Endothelial cell of umbilical vein (primary cell): ENCODE data around the gene PAXX. TPM values are rescaled to one million over a fixed set of nuclear protein-coding genes. Genes with fewer than 3 reads are reported as not detected.

Experiments
- BruUV-seq: library from RNA; stranded (reverse); fragments of 400-500 nt; replicated peaks from 2 replicates; lab custom pipeline; 2021; lab: Mats Ljungman, UMichigan
- CTCF ChIA-PET: fragments of 300-600, 350-600 bp; sonication (Branson Sonifier 250); formaldehyde crosslinking; loops from one replicate; lab custom pipeline; 2021; ENCODE audit warnings: antibody characterized with exemption, inconsistent platforms; lab: Charles Lee
- POLR2A ChIA-PET: fragments of 300-600, 350-600 bp; sonication (Branson Sonifier 250); formaldehyde crosslinking; loops from one replicate; lab custom pipeline; 2021; ENCODE audit warnings: antibody characterized with exemption, inconsistent platforms; lab: Charles Lee
- DNase-seq: peaks from one replicate; pipeline ENCODE4 v3.0.0-alpha.2; 2011; ENCODE audit warnings: low read depth, low spot score
- FAIRE-seq: peaks from 2 replicates; lab custom pipeline; 2011; peaks lifted over from hg19 to GRCh38; lab: Jason Lieb, UNC
- H2AFZ ChIP-seq: 2 replicates; pipeline ENCODE4 v1.6.0; 2012; ENCODE audit warnings: low read depth, low read length, control low read depth, inconsistent platforms
- H3K27ac ChIP-seq: 2 replicates; pipeline ENCODE4 v1.5.1; 2011; ENCODE audit warnings: low read depth, mild to moderate bottlenecking, control low read depth, low read length, moderate library complexity; ENCODE audit not compliant: insufficient read depth
- H3K27me3 ChIP-seq, 2 experiments: 2 replicates each; pipeline versions ENCODE4 v1.6.0 to v1.6.1; 2011; ENCODE audit warnings: low read length in 2 of 2, mixed read lengths in 1 of 2; ENCODE audit not compliant: control insufficient read depth in 2 of 2, insufficient read depth in 2 of 2
- H3K36me3 ChIP-seq, 2 experiments: 2 replicates in 1 of 2; 3 replicates in 1 of 2; pipeline ENCODE4 v1.5.1; 2011; ENCODE audit warnings: low read length in 2 of 2, mild to moderate bottlenecking in 1 of 2, moderate library complexity in 1 of 2; ENCODE audit not compliant: control insufficient read depth in 2 of 2, insufficient read depth in 2 of 2; ENCODE audit errors: extremely low read depth in 1 of 2
- H3K4me1 ChIP-seq: 3 replicates; pipeline ENCODE4 v1.5.1; 2011; ENCODE audit warnings: mild to moderate bottlenecking, low read length; ENCODE audit not compliant: control insufficient read depth, insufficient read depth; ENCODE audit errors: extremely low read depth
- H3K4me2 ChIP-seq: 2 replicates; pipeline ENCODE4 v1.6.1; 2011; ENCODE audit warnings: low read length, control low read depth, mixed read lengths; ENCODE audit not compliant: insufficient read depth
- H3K4me3 ChIP-seq, 3 experiments: fragments of 200-600 bp in 1 of 3; sonication (generic), shearing (Covaris generic) in 1 of 3; replicated peaks in 1 of 3; 2 replicates each; pipeline ENCODE4 v1.5.1; 2011 to 2016; ENCODE audit warnings: control low read depth in 3 of 3, low read length in 3 of 3, mild to moderate bottlenecking in 2 of 3, inconsistent platforms in 1 of 3, low read depth in 1 of 3, moderate library complexity in 1 of 3; ENCODE audit not compliant: insufficient read depth in 1 of 3
- H3K79me2 ChIP-seq: 2 replicates; pipeline ENCODE4 v1.6.0; 2012; ENCODE audit warnings: low read length, inconsistent platforms; ENCODE audit not compliant: control insufficient read depth, insufficient read depth
- H3K9ac ChIP-seq: replicated peaks from 2 replicates; pipeline ENCODE3; 2011; ENCODE audit warnings: low read length, control low read depth; ENCODE audit not compliant: insufficient read depth; ENCODE audit errors: extremely low read depth
- H3K9me1 ChIP-seq: replicated peaks from 3 replicates; pipeline ENCODE4 v1.6.0; 2011; ENCODE audit warnings: mild to moderate bottlenecking, low read length; ENCODE audit not compliant: control insufficient read depth, insufficient read depth; ENCODE audit errors: extremely low read depth
- H3K9me3 ChIP-seq: replicated peaks from 2 replicates; pipeline ENCODE4 v1.5.1; 2012; ENCODE audit warnings: low read length, inconsistent platforms; ENCODE audit not compliant: control insufficient read depth, insufficient read depth
- H4K20me1 ChIP-seq: replicated peaks from 2 replicates; pipeline ENCODE3; 2011; ENCODE audit warnings: mild to moderate bottlenecking, low read length; ENCODE audit not compliant: control insufficient read depth, insufficient read depth; ENCODE audit errors: extremely low read depth
- FOS ChIP-seq: IDR thresholded peaks from 2 replicates; pipeline ENCODE4 v1.6.1; 2011; ENCODE audit warnings: mild to moderate bottlenecking, low read length, moderate library complexity, borderline replicate concordance; ENCODE audit not compliant: insufficient read depth
- GATA2 ChIP-seq: IDR thresholded peaks from 2 replicates; pipeline ENCODE4 v1.7.0; 2011; ENCODE audit warnings: low read depth, mild to moderate bottlenecking, moderate library complexity, mixed read lengths, low read length; ENCODE audit not compliant: insufficient read length, insufficient read depth
- MYC ChIP-seq: IDR thresholded peaks from one replicate; pipeline ENCODE4 v1.6.1; 2011; ENCODE audit warnings: mild to moderate bottlenecking, low read depth, low read length
- dilution Hi-C: fragments of 300-500 bp; cut with MboI; formaldehyde crosslinking; loops from one replicate; pipeline ENCODE4 v1.15.0; 2019; ENCODE audit warnings: low sequenced_read_pairs; ENCODE audit not compliant: extremely low pct_ligation_motif_present
- intact Hi-C: fragments of 100-400 bp; cut with micrococcal nuclease; formaldehyde crosslinking; loops from one replicate; pipeline ENCODE4 v1.10.0; 2022
- polyA plus RNA-seq, 4 experiments: library from polyadenylated mRNA; depleted of rRNA in 3 of 4; stranded (reverse) in 3 of 4; unstranded in 1 of 4; fragments of >200 nt; gene quantifications; 2 replicates each; pipeline versions ENCODE4 v1.2.1 to v1.2.3, GENCODE V29; 2011 to 2012; ENCODE audit warnings: missing spikeins in 1 of 4
- total RNA-seq: library from RNA; stranded (reverse); gene quantifications from 2 replicates; pipeline ENCODE4 v1.2.3, GENCODE V29; 2021

Gene PAXX
- total and polyA plus RNA-seq, 2 donors (not counting 3 experiments of a cell fraction or from before 2014, with no cell fraction given): 34.0 to 35.0 TPM

GRCh38 chr9:136950656-136951276 is 41.5 kb upstream of the PAXX start:
- BruUV-seq: no TSS peak
- Histone ChIP-seq H3K4me3 (peak overlapping the region in 1 of 3 experiments; percentile 77), H2AFZ (peak overlapping the region; percentile 83), H4K20me1 (no peaks in the 10 kb centered on the region), H3K9ac (peak overlapping the region; percentile 25), H3K4me2 (peak overlapping the region; percentile 54), H3K4me1 (peaks cover 5% of the 10 kb centered on the region), H3K79me2 (no peaks in the 10 kb centered on the region), H3K36me3 (no peaks in the 10 kb centered on the region), H3K27ac (no peak overlapping the region), H3K27me3 (no peaks in the 10 kb centered on the region), H3K9me3 (no peaks in the 10 kb centered on the region), H3K9me1 (no peaks in the 10 kb centered on the region)
- dilution Hi-C loops: no loop called here
- ChIA-PET POLR2A (interaction anchor here (0.6 kb wide), 1 partner anchor 86 kb away, joined by 4 read pairs; no protein-coding TSS in a partner anchor), CTCF (interaction anchor here (1.2 to 1.6 kb wide), 2 partner anchors 27 to 79 kb away, joined by 3 to 4 read pairs; no protein-coding TSS in a partner anchor)
- intact Hi-C loops: loop anchor here (2.0 kb wide), 1 partner anchor 28 kb away; no protein-coding TSS in a partner anchor
- no peak for TF ChIP-seq GATA2
- DNase-seq: no peak
- no peak for FAIRE-seq

- Histone ChIP-seq H3K9me1 (no peaks in the 10 kb centered on the region), H3K79me2 (no peaks in the 10 kb centered on the region), H3K36me3 (no peaks in the 10 kb centered on the region), H3K4me2 (no peak within 1 kb of the TSS), H4K20me1 (no peaks in the 10 kb centered on the region), H3K4me1 (peaks cover 5% of the 10 kb centered on the region), H3K9me3 (no peaks in the 10 kb centered on the region), H2AFZ (no peak within 1 kb of the TSS), H3K27ac (no peak within 1 kb of the TSS), H3K27me3 (no peaks in the 10 kb centered on the region), H3K9ac (no peak within 1 kb of the TSS), H3K4me3 (no peak within 1 kb of the TSS)
- CTCF ChIA-PET: interaction anchor here (1.2 to 1.6 kb wide), 3 partner anchors 13 to 78 kb away, joined by 3 to 4 read pairs (median 3); no protein-coding TSS in a partner anchor
- FAIRE-seq: no peak
- intact Hi-C loops: loop anchor here (2.0 kb wide), 1 partner anchor 27 kb away; no protein-coding TSS in a partner anchor
- no peak for DNase-seq
- dilution Hi-C loops: no loop called here
- no TSS peak for BruUV-seq
- POLR2A ChIA-PET: interaction anchor here (0.6 kb wide), 2 partner anchors 85 to 620 kb away, joined by 4 read pairs; no protein-coding TSS in a partner anchor
- no peak for TF ChIP-seq MYC
- TF ChIP-seq FOS: no peak
Observed at GRCh38 chr9:136951541-136952320, 40.5 kb upstream of the PAXX start, which contains the start of gene LCN12. Gene LCN12, plus strand, starts transcription at chr9:136952273. Its CDS starts 55 bp downstream, at chr9:136952328.
